PFSK-1 (cell line): ENCODE measurements around the gene C2CD2L.

ENCODE experiments used
- POLR2AphosphoS5 ChIP-seq: IDR thresholded peaks from 2 replicates; pipeline ENCODE4 v1.6.1; 2012; ENCODE audit warnings: low read depth, mild to moderate bottlenecking, control low read depth, low read length, moderate library complexity
- TAF1 ChIP-seq: IDR thresholded peaks from 2 replicates; pipeline ENCODE4 v1.6.1; 2012; ENCODE audit warnings: low read length, control low read depth, borderline replicate concordance; ENCODE audit not compliant: insufficient read depth

DNA sequence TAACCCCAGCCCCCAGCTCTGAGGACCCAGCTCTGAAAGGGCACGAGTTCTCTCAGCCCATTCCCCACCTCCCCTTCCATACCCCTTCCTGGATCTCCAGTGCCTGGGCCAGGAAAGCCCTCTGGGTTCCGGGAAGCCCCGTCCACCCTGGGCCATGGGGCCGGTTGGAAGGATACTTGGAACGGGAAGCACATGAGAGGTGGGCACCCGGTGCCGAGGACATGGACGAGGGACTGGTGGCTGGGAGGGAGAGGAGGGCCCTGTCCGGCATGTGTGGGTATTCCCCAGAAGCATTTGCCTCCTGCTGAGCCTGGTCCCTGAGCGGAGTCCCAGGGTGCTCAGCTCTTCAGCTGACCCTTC, 9.1 kb downstream of the C2CD2L start:
- no peak for TF ChIP-seq POLR2AphosphoS5
- TF ChIP-seq TAF1, result no peak
